ENCODE data around the gene SLC9B2. TPM values are rescaled to one million over a fixed set of nuclear protein-coding genes. Genes with fewer than 3 reads are reported as not detected.

The SLC9B2 gene
- total RNA-seq, 2 experiments from 2014 or later: 26.5 to 36.5 TPM

DNA sequence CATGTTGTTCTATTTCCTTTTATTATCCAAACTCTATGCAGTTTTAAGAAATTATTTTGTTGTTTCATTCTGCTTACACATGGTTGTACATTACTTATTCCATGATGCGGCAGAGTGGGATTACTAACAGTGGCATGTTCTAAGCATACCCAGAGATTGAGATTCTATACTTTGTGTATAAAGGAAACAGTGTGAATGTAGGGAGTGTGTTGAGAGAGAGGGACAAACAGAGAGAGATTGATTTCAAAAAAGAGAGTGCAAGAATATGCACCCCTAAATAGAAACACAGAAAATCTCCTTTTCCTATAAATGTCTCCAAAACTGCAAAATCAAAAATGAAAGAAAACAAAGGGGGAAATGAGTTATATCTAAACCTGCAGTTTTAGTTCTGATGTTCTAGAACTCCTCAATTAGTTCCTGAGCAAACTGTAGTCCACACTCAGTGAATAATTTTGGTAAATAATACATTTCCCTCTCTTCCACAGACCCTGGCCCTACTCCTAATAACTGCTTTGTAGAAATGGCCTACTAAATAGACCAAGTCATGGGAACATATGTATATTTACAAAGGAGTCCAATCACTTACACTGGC, 88.0 kb downstream of the SLC9B2 start:
- Histone ChIP-seq H3K9me2 (ENCODE audit: insufficient read depth, low read length) (no peaks in the 10 kb centered on the region), H3K4me2 (ENCODE audit: low read length) (no peak overlapping the region), H3K79me2 (ENCODE audit: insufficient read depth, low read depth, low read length) (no peaks in the 10 kb centered on the region), H4K20me1 (ENCODE audit: insufficient read depth, low read length) (no peaks in the 10 kb centered on the region), H3K4me1 (ENCODE audit: insufficient read depth, low read length, poor library complexity, severe bottlenecking) (no peaks in the 10 kb centered on the region), H2AFZ (ENCODE audit: low read length) (no peak overlapping the region), H3K36me3 (ENCODE audit: insufficient read depth, low read length) (no peaks in the 10 kb centered on the region), H3K4me3 (ENCODE audit: low read depth, low read length, poor library complexity, severe bottlenecking) (no peak overlapping the region), H3K27ac (ENCODE audit: low read depth, low read length, poor library complexity, severe bottlenecking) (no peak overlapping the region), H3K9me3 (ENCODE audit: low read length) (0 out of 2 replicates have a peak, but pooled peaks cover 4% of the 10 kb centered on the region)
- no TSS peak for BruUV-seq (replicated peaks)
- ChIA-PET CTCF (ENCODE audit: unreplicated experiment) (no interaction called here), POLR2A (interaction anchor here (0.6 to 1.0 kb wide), 2 partner anchors 19 to 539 kb away, joined by 3 to 4 read pairs; no protein-coding TSS in a partner anchor)
- no peak for DNase-seq (ENCODE audit: low spot score)
- TF ChIP-seq EZH2phosphoT487 (IDR thresholded peaks at IDR 0.05; ENCODE audit: borderline replicate concordance, low read depth, low read length): no peak
- TF ChIP-seq, protein P1, sequence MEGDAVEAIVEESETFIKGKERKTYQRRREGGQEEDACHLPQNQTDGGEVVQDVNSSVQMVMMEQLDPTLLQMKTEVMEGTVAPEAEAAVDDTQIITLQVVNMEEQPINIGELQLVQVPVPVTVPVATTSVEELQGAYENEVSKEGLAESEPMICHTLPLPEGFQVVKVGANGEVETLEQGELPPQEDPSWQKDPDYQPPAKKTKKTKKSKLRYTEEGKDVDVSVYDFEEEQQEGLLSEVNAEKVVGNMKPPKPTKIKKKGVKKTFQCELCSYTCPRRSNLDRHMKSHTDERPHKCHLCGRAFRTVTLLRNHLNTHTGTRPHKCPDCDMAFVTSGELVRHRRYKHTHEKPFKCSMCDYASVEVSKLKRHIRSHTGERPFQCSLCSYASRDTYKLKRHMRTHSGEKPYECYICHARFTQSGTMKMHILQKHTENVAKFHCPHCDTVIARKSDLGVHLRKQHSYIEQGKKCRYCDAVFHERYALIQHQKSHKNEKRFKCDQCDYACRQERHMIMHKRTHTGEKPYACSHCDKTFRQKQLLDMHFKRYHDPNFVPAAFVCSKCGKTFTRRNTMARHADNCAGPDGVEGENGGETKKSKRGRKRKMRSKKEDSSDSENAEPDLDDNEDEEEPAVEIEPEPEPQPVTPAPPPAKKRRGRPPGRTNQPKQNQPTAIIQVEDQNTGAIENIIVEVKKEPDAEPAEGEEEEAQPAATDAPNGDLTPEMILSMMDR (conservative IDR thresholded peaks at IDR 0.05; ENCODE audit: low read length): no peak
- intact Hi-C loops (cut with micrococcal nuclease; ENCODE audit: unreplicated experiment): no loop called here

- TF ChIP-seq EZH2phosphoT487 (IDR thresholded peaks at IDR 0.05; ENCODE audit: borderline replicate concordance, low read depth, low read length): no peak
- TF ChIP-seq, protein P1 (conservative IDR thresholded peaks at IDR 0.05; ENCODE audit: low read length): no peak
- POLR2A ChIA-PET: interaction anchor here (0.7 kb wide), 1 partner anchor 11 kb away, joined by 4 read pairs; no protein-coding TSS in a partner anchor
- CTCF ChIA-PET (ENCODE audit: unreplicated experiment): no interaction called here
- Histone ChIP-seq H3K79me2 (ENCODE audit: insufficient read depth, low read depth, low read length) (no peaks in the 10 kb centered on the region), H3K36me3 (ENCODE audit: insufficient read depth, low read length) (no peaks in the 10 kb centered on the region), H4K20me1 (ENCODE audit: insufficient read depth, low read length) (no peaks in the 10 kb centered on the region), H3K27ac (ENCODE audit: low read depth, low read length, poor library complexity, severe bottlenecking) (no peak overlapping the region), H3K9me2 (ENCODE audit: insufficient read depth, low read length) (no peaks in the 10 kb centered on the region), H2AFZ (ENCODE audit: low read length) (no peak overlapping the region), H3K4me2 (ENCODE audit: low read length) (no peak overlapping the region), H3K9me3 (ENCODE audit: low read length) (no peaks in the 10 kb centered on the region), H3K4me1 (ENCODE audit: insufficient read depth, low read length, poor library complexity, severe bottlenecking) (no peaks in the 10 kb centered on the region), H3K4me3 (ENCODE audit: low read depth, low read length, poor library complexity, severe bottlenecking) (no peak overlapping the region)
- no peak for DNase-seq (ENCODE audit: low spot score)
- BruUV-seq (replicated peaks): no TSS peak
- intact Hi-C loops (cut with micrococcal nuclease; ENCODE audit: unreplicated experiment): no loop called here
Measured at GRCh38 chr4:102981005-102981404, 95.6 kb downstream of the SLC9B2 start.

Other genes with a start within 250 kb of the SLC9B2 start
- gene UBE2D3, start 249.2 kb downstream of the SLC9B2 start, total RNA-seq (2014; rRNA removed; shearing (Covaris generic)): 363 and 374 TPM in 2 replicates
- gene UBE2D3, start 249.2 kb downstream of the SLC9B2 start, total RNA-seq (2022): 347 and 355 TPM in 2 replicates
- gene CISD2, start 207.8 kb downstream of the SLC9B2 start, total RNA-seq (2014; rRNA removed; shearing (Covaris generic)): 37.6 and 41.1 TPM in 2 replicates
- 32.8 and 34.6 TPM in 2 replicates for gene CISD2, start 207.8 kb downstream of the SLC9B2 start, total RNA-seq (2022)
- 0.88 and 2.3 TPM in 2 replicates for gene SLC9B1, start 57.1 kb downstream of the SLC9B2 start, total RNA-seq (2014; rRNA removed; shearing (Covaris generic))
- gene SLC9B1, start 57.1 kb downstream of the SLC9B2 start, total RNA-seq (2022): 2.0 and 3.3 TPM in 2 replicates
- gene BDH2, start 23.1 kb upstream of the SLC9B2 start, total RNA-seq (2014; rRNA removed; shearing (Covaris generic)): 28.2 and 35.2 TPM in 2 replicates
- 25.2 and 26.3 TPM in 2 replicates for gene BDH2, start 23.1 kb upstream of the SLC9B2 start, total RNA-seq (2022)
- 23.6 and 39.4 TPM in 2 replicates for gene CENPE, start 121.6 kb upstream of the SLC9B2 start, total RNA-seq (2014; rRNA removed; shearing (Covaris generic))
- 70.9 and 80.0 TPM in 2 replicates for gene CENPE, start 121.6 kb upstream of the SLC9B2 start, total RNA-seq (2022)

All from OCI-LY7 (cell line).